ENCODE data around the gene ADAMTSL1. TPM values are rescaled to one million over a fixed set of nuclear protein-coding genes. Genes with fewer than 3 reads are reported as not detected.

ADAMTSL1 gene
- total and polyA plus RNA-seq, 4 donors = 0.31 to 3.4 (median 1.9) TPM

DNA sequence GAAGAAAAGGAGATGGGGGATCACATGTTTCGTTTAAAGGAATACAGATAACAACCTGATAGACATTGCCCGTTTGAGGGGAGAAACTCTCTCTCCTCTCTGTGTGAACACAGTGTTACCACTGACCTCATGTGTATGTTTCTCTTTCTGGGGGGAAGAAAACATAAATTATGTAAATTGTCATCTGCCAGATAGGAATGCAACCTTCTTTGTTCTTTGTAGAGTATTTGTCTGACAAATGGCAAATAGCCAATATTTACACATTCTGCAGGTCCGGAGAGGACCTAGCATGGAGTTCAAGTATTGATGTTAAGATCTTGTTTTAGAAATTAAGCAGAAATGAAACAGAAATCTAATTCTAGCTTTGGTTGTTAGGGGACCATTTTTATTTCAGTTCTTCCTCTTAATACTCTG, 282.8 kb downstream of the ADAMTSL1 start:
- peaks cover 0 to 7% (median 4%) of the 10 kb centered on the region in 4 donors for H3K4me1 ChIP-seq (ENCODE audit: control insufficient read depth in 4 of 4, insufficient read depth in 4 of 4, low read length in 3 of 4)
- H3K4me3 ChIP-seq (ENCODE audit: low read depth in 1 of 3, low read length in 3 of 3) = no peak overlapping the region
- DNase-seq (ENCODE audit: low spot score) = no peak
- no peak for TF ChIP-seq GABPA (IDR thresholded peaks at IDR 0.05 in 1 of 2, conservative IDR thresholded peaks at IDR 0.05 in 1 of 2)
- no peak for TF ChIP-seq HNF4G (IDR thresholded peaks at IDR 0.05)
- TF ChIP-seq ZBTB33 (IDR thresholded peaks at IDR 0.05) = no peak
- no peak for TF ChIP-seq YY1 (IDR thresholded peaks at IDR 0.05)
- H3K36me3 ChIP-seq (ENCODE audit: control insufficient read depth in 4 of 4, insufficient read depth in 3 of 4, low read depth in 1 of 4, low read length in 3 of 4) = no peaks in the 10 kb centered on the region
- H3K9ac ChIP-seq (ENCODE audit: low read depth in 1 of 2, low read length in 2 of 2) = no peak overlapping the region
- H3K27me3 ChIP-seq (ENCODE audit: control insufficient read depth in 4 of 4, insufficient read depth in 4 of 4, low read length in 3 of 4) = no peaks in the 10 kb centered on the region
- 26% methylated on average over 3 of the region's 3 CpGs for WGBS
- no peak overlapping the region for H3K27ac ChIP-seq (ENCODE audit: low read depth in 1 of 2, low read length in 2 of 2)
- H3K9me3 ChIP-seq (ENCODE audit: control insufficient read depth in 4 of 4, low read length in 3 of 4) = no peaks in the 10 kb centered on the region

DNA sequence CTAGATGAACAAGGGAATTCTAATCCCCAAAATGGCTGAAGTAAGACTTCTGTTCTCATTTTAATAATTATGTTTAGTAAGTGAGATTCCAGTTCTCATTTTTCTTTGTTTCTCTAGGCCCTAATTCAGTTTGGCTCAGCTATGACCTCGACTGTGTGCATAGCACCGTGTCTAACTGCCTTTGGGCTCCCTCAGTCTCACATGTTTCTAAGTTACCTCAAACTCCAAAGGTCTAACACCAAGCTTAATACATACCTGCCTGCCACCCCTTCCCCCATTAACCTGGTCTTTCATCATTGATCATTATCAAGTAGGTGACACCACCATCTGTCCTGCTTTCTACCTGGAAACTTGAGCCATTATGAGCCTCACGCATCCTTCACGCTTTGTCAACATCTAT, 285.9 kb downstream of the ADAMTSL1 start:
- no peak overlapping the region for H3K27ac ChIP-seq (ENCODE audit: low read depth in 1 of 2, low read length in 2 of 2)
- TF ChIP-seq, protein P1, sequence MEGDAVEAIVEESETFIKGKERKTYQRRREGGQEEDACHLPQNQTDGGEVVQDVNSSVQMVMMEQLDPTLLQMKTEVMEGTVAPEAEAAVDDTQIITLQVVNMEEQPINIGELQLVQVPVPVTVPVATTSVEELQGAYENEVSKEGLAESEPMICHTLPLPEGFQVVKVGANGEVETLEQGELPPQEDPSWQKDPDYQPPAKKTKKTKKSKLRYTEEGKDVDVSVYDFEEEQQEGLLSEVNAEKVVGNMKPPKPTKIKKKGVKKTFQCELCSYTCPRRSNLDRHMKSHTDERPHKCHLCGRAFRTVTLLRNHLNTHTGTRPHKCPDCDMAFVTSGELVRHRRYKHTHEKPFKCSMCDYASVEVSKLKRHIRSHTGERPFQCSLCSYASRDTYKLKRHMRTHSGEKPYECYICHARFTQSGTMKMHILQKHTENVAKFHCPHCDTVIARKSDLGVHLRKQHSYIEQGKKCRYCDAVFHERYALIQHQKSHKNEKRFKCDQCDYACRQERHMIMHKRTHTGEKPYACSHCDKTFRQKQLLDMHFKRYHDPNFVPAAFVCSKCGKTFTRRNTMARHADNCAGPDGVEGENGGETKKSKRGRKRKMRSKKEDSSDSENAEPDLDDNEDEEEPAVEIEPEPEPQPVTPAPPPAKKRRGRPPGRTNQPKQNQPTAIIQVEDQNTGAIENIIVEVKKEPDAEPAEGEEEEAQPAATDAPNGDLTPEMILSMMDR (IDR thresholded peaks at IDR 0.05; ENCODE audit: low read depth, low read length, missing input control) = no peak
- TF ChIP-seq EGR1 (IDR thresholded peaks at IDR 0.05; ENCODE audit: low read depth in 2 of 2) (no peak), YY1 (IDR thresholded peaks at IDR 0.05) (no peak), JUND (IDR thresholded peaks at IDR 0.05) (no peak), ZBTB33 (IDR thresholded peaks at IDR 0.05) (no peak), TAF1 (conservative IDR thresholded peaks at IDR 0.05) (no peak), NR2F2 (IDR thresholded peaks at IDR 0.05) (no peak)
- peaks cover 0 to 7% (median 4%) of the 10 kb centered on the region in 4 donors for H3K4me1 ChIP-seq (ENCODE audit: control insufficient read depth in 4 of 4, insufficient read depth in 4 of 4, low read length in 3 of 4)
- H3K36me3 ChIP-seq (ENCODE audit: control insufficient read depth in 4 of 4, insufficient read depth in 3 of 4, low read depth in 1 of 4, low read length in 3 of 4) = no peaks in the 10 kb centered on the region
- no peak for DNase-seq (ENCODE audit: low spot score)
- H3K9me3 ChIP-seq (ENCODE audit: control insufficient read depth in 4 of 4, low read length in 3 of 4) = no peaks in the 10 kb centered on the region
- H3K27me3 ChIP-seq (ENCODE audit: control insufficient read depth in 4 of 4, insufficient read depth in 4 of 4, low read length in 3 of 4) = no peaks in the 10 kb centered on the region
- no peak overlapping the region for H3K9ac ChIP-seq (ENCODE audit: low read depth in 1 of 2, low read length in 2 of 2)
- WGBS = 81% methylated on average over 4 of the region's 4 CpGs
- H3K4me3 ChIP-seq (ENCODE audit: low read depth in 1 of 3, low read length in 3 of 3) = no peak overlapping the region

GRCh38 chr9:18761742-18762300, 287.9 kb downstream of the ADAMTSL1 start:
- Histone ChIP-seq H3K9me3 (ENCODE audit: control insufficient read depth in 4 of 4, low read length in 3 of 4) (no peaks in the 10 kb centered on the region), H3K27me3 (ENCODE audit: control insufficient read depth in 4 of 4, insufficient read depth in 4 of 4, low read length in 3 of 4) (no peaks in the 10 kb centered on the region), H3K4me1 (ENCODE audit: control insufficient read depth in 4 of 4, insufficient read depth in 4 of 4, low read length in 3 of 4) (peaks cover 0 to 2% (median under 1%) of the 10 kb centered on the region in 4 donors), H3K4me3 (ENCODE audit: low read depth in 1 of 3, low read length in 3 of 3) (no peak overlapping the region), H3K27ac (ENCODE audit: low read depth in 1 of 2, low read length in 2 of 2) (no peak overlapping the region), H3K9ac (ENCODE audit: low read depth in 1 of 2, low read length in 2 of 2) (no peak overlapping the region), H3K36me3 (ENCODE audit: control insufficient read depth in 4 of 4, insufficient read depth in 3 of 4, low read depth in 1 of 4, low read length in 3 of 4) (no peaks in the 10 kb centered on the region)
- DNase-seq (ENCODE audit: low spot score) = no peak
- WGBS = 84% methylated on average over 2 of the region's 2 CpGs
- TF ChIP-seq JUND (IDR thresholded peaks at IDR 0.05) (no peak), GABPA (IDR thresholded peaks at IDR 0.05 in 1 of 2, conservative IDR thresholded peaks at IDR 0.05 in 1 of 2) (no peak), TAF1 (conservative IDR thresholded peaks at IDR 0.05) (no peak)
- TF ChIP-seq, protein P1 (IDR thresholded peaks at IDR 0.05; ENCODE audit: low read depth, low read length, missing input control) = no peak
